ENCODE measurements around the gene FAM219A.

- TF ChIP-seq GATA2 (IDR thresholded peaks at IDR 0.05; ENCODE audit: low read depth, low read length) (no peak), GATA3 (IDR thresholded peaks at IDR 0.05; ENCODE audit: low read depth, low read length) (no peak)
Observed at GRCh38 chr9:34499076-34499475, 40.7 kb upstream of the FAM219A start.

Measured in SH-SY5Y (cell line).